Dermis lymphatic vessel endothelial cell (primary cell): ENCODE measurements around the gene MAP3K7. TPM values are rescaled to one million over a fixed set of nuclear protein-coding genes. Genes with fewer than 3 reads are reported as not detected.

ENCODE experiments used
- total RNA-seq: library from RNA; depleted of rRNA; stranded (reverse); fragments of >200 nt; gene quantifications from 2 replicates; pipeline ENCODE4 v1.2.1, GENCODE V29; 2014

The MAP3K7 gene
- 17.9 and 23.9 TPM in 2 replicates for total RNA-seq

DNA sequence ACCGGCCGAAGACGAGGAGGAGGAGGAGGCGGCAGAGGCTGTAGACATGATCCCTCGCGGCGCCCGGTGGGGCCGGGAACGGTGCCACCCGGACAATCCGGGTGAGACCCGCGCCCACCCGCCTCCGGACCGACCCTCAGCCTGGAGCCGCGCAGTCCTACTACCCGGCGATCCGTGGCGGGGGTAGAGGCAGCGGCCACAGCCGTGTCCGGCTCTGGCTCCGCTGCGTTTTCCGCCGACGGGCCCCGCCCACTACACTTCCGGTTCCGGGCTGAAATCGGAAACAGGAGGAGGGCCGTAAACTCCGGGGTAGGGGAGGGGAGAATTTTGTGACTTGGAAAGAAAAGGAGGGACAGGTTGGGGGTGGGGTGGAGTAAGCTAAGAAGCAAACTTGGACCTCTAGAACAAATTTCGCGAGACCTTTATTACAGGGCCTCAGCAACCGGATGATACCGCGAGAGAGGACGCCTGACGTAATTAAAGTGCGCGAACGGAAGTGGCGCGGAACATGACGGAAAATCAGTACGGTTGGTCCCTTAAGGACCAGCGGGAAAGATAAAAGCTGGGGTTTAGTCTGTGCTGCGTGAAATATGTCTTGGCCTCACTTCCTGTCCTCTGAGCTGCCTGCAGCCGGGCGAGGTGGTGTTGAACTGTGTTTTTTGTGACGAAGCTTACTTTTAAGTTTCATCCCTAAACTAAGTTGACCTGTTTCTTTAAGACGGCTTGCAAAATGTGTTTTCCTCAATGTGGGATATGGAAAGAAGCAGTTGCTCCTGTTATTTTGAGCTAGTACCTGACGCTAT, at the start of gene MAP3K7:
MAP3K7 (minus strand) TSS at position 237 of the 803 bp plus-strand sequence; CDS start at position 48, 189 bp downstream.

